LoVo (cell line): ENCODE data around the gene NSD1.
"Not testable (repeated sequence)": the region's sequence is repeated elsewhere in the genome, so short reads cannot be mapped to it uniquely, and the experiment has no call there.

ENCODE experiments used
- DNase-seq: peaks from one replicate; pipeline ENCODE4 v3.0.0-alpha.2; 2016; ENCODE audit warnings: low spot score

The NSD1 gene

GRCh38 chr5:177176175-177176711, 42.7 kb downstream of the NSD1 start:
- no peak for DNase-seq

- DNase-seq: not testable (repeated sequence)
Measured at GRCh38 chr5:177177847-177178437, 44.4 kb downstream of the NSD1 start.

GRCh38 chr5:177178733-177179304, 45.2 kb downstream of the NSD1 start:
- no peak for DNase-seq

GRCh38 chr5:177179431-177179830, 45.9 kb downstream of the NSD1 start:
- no peak for DNase-seq

GRCh38 chr5:177183142-177183541, 49.6 kb downstream of the NSD1 start:
- DNase-seq: no peak

- DNase-seq: no peak
Measured at GRCh38 chr5:177183766-177184360, 50.3 kb downstream of the NSD1 start.

- no peak for DNase-seq
Measured at GRCh38 chr5:177185993-177186392, 52.4 kb downstream of the NSD1 start.

GRCh38 chr5:177186645-177187044, 53.1 kb downstream of the NSD1 start:
- no peak for DNase-seq

- DNase-seq: no peak
Measured at GRCh38 chr5:177188775-177189174, 55.2 kb downstream of the NSD1 start.

GRCh38 chr5:177189416-177189815, 55.8 kb downstream of the NSD1 start:
- DNase-seq: no peak

GRCh38 chr5:177189965-177190364, 56.4 kb downstream of the NSD1 start:
- DNase-seq: no peak

- peak; percentile 60 for DNase-seq
Measured at GRCh38 chr5:177194268-177194667, 60.7 kb downstream of the NSD1 start.

- DNase-seq: no peak
Measured at GRCh38 chr5:177195307-177195952, 61.9 kb downstream of the NSD1 start.

- DNase-seq: no peak
Measured at GRCh38 chr5:177198738-177199137, 65.2 kb downstream of the NSD1 start.

GRCh38 chr5:177204281-177204680, 70.7 kb downstream of the NSD1 start:
- no peak for DNase-seq

- no peak for DNase-seq
Measured at GRCh38 chr5:177209610-177210009, 76.0 kb downstream of the NSD1 start.

GRCh38 chr5:177212242-177212641, 78.7 kb downstream of the NSD1 start:
- no peak for DNase-seq

- no peak for DNase-seq
Measured at GRCh38 chr5:177220576-177220975, 87.0 kb downstream of the NSD1 start.

GRCh38 chr5:177222269-177222668, 88.7 kb downstream of the NSD1 start:
- no peak for DNase-seq

GRCh38 chr5:177225798-177226197, 92.2 kb downstream of the NSD1 start:
- no peak for DNase-seq

GRCh38 chr5:177226860-177227259, 93.3 kb downstream of the NSD1 start:
- DNase-seq: no peak

- no peak for DNase-seq
Measured at GRCh38 chr5:177228751-177229150, 95.2 kb downstream of the NSD1 start.

- no peak for DNase-seq
Measured at GRCh38 chr5:177230660-177231059, 97.1 kb downstream of the NSD1 start.
